HG03064 (cell line): ENCODE results near the gene XPO1.
"Not testable (repeated sequence)": the region's sequence is repeated elsewhere in the genome, so short reads cannot be mapped to it uniquely, and the experiment has no call there.

Experiments used
- ATAC-seq: cut with Tn5 transposase; IDR thresholded peaks from one replicate; pipeline ENCODE4 v1.9.1; 2021; ENCODE audit warnings: low read depth; ENCODE audit not compliant: unreplicated experiment

Gene XPO1

GRCh38 chr2:61536572-61537276, 1.4 kb downstream of the XPO1 start:
- peak; percentile 46 for ATAC-seq

DNA sequence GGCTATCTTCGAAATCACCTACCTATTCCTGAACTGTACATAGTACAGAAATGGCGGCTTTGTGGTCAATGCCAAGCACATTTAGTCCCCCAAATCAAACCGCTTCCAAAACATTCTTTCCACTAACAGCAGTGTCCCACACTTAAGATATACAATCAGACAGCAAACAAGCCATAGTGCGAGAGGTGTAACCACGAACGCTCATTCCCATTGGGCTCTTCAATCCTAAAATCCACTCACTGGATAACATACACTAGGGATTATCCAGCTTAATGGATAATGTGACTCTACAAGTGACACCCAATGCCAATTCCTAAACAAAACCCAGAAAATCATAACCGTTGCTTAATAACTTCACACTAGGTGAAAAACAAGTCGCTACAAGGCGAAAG, 2.0 kb downstream of the XPO1 start:
- ATAC-seq, result no peak

DNA sequence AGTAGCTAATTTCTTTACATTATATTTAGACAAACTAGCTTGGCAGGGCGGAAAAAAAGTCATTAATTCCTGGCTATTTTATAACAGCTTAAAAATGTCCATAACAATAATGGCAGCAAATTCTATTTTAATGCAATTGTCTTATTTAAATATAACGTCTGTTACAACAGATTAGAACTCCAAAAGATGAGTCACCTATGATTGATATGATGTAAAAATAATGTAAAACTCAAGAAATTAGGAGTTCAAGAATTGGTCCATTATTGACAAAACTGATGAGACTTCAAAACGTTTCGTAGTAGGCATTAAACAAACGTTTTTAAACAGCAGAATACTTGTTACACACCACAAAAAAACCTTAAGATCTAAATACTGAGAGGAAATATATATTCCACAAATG, 2.7 kb downstream of the XPO1 start:
- ATAC-seq, result no peak

GRCh38 chr2:61534926-61535325, 3.2 kb downstream of the XPO1 start:
- ATAC-seq, result no peak

DNA sequence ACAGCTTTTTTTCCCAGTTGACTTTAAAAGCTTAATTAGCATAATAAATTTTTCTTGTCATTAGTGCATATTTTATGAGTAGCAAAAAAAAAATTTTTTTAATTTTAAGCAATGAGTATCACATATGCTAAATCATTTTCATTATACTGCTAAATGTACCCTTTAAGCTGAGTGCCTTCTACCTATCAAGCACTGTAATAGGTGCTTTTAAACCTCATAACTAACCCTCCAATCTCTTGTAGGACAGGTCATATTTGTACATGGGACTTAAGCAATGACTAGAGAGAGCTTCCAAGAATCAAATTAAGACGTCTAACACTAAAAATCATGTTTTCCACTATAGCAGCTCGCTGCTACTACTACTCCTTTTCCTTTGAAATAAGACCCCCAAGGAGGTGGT, 7.4 kb downstream of the XPO1 start:
- ATAC-seq, result no peak

GRCh38 chr2:61529944-61530735, 8.0 kb downstream of the XPO1 start:
- ATAC-seq, result no peak

GRCh38 chr2:61520261-61520660, 17.9 kb downstream of the XPO1 start:
- ATAC-seq, result no peak

GRCh38 chr2:61512768-61513398, 25.3 kb downstream of the XPO1 start:
- no peak for ATAC-seq

DNA sequence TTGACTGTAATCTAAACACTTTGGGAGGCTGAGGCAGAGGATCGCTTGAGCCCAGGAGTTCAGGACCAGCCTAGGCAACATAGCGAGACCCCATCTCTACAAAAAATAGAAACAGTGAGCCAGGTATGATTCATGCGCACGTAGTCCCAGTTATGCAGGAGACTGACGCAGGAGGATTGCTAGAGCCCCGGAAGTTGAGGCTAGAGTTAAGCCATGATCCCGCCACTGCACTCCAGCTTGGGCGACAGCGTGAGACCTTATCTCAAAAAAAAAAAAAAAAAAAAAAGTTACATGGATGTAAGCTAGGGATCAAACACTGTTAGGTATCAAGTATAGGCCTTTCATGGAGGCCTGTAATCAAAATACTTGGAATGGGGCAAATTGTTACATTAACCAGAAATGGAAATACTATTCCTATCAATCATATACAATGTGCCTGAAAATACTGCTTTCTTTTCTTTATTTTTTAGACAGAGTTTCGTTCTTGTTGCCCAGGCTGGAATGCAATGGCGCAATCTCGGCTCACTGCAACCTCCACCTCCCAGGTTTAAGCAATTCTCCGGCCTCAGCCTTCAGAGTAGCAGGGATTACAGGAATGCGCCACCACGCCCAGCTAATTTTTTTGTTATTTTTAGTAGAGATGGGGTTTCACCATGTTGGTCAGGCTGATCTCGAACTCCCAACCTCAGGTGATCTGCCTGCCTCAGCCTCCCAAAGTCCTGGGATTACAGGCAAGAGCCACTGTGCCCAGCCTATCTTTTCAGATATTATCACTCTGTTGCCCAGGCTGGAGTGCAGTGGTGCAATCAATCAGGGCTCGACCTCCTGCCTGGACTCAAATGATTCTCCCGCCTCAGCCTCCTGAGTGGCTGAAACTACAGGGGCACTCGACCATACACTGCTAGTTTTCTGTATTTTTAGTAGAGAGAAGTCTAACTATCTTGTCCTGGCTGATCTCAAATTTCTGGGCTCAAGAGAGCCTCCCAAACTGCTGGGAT, 27.2 kb downstream of the XPO1 start:
- ATAC-seq, result no peak

DNA sequence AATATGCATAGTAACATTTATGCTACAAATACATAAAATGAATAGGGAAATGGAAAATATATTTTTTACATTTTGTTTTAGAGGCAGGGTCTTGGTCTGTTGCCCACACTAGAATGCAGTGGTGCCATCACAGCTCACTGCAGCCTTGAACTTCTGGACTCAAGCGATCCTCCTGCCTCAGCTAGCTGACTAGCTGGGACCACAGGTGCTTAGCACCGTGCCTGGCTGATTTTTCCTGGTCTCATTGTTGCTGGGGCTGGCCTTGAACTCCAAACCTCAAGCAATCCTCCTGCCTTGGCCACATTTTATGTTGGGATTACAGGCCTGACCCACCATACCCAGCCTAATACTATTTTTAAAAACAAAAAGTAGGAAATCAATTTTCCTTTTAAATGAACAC, 33.2 kb downstream of the XPO1 start:
- no peak for ATAC-seq

DNA sequence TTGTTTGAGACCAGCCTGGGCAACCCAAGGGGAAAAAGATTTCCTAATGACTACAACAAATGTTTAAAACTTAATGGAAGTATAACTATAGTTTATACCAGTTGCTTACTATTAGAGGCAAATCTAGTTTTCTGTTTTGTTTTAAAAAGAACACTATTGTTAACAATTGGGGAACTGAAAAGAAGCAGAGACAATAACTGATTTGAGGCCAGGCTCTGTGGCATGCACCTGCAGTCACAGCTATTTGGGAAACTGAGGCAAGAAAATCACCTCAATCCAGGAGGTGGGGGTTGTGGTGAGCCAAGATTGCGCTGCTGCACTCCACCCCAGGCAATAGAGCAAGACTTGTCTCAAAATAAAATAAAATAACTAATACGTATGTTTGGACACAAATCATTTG, 39.1 kb downstream of the XPO1 start:
- no peak for ATAC-seq

GRCh38 chr2:61493523-61493942, 44.6 kb downstream of the XPO1 start:
- ATAC-seq, result no peak

- ATAC-seq, result no peak
Measured at GRCh38 chr2:61492476-61492875, 45.7 kb downstream of the XPO1 start.

DNA sequence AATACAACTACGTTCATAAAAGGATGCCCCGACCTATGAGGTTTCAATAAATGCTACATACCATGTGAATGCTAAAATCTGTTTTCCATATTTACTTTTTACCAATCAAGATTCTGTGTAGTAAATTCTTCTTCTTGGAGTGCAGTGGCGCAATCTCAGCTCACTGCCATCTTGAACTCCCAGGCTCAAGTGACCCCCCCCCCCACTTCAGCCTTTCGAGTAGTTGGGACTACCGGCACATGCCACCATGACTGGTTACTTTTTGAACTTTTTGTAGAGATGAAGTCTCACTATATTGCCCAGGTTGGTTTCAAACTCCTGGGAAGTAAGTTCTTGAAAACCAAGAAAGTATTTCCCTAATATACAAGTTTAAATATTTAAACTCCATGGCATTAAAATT, 52.9 kb downstream of the XPO1 start:
- no peak for ATAC-seq

- ATAC-seq, result no peak
Measured at GRCh38 chr2:61478086-61478485, 60.1 kb downstream of the XPO1 start.

- not testable (repeated sequence) for ATAC-seq
Measured at GRCh38 chr2:61476929-61477589, 61.1 kb downstream of the XPO1 start.

DNA sequence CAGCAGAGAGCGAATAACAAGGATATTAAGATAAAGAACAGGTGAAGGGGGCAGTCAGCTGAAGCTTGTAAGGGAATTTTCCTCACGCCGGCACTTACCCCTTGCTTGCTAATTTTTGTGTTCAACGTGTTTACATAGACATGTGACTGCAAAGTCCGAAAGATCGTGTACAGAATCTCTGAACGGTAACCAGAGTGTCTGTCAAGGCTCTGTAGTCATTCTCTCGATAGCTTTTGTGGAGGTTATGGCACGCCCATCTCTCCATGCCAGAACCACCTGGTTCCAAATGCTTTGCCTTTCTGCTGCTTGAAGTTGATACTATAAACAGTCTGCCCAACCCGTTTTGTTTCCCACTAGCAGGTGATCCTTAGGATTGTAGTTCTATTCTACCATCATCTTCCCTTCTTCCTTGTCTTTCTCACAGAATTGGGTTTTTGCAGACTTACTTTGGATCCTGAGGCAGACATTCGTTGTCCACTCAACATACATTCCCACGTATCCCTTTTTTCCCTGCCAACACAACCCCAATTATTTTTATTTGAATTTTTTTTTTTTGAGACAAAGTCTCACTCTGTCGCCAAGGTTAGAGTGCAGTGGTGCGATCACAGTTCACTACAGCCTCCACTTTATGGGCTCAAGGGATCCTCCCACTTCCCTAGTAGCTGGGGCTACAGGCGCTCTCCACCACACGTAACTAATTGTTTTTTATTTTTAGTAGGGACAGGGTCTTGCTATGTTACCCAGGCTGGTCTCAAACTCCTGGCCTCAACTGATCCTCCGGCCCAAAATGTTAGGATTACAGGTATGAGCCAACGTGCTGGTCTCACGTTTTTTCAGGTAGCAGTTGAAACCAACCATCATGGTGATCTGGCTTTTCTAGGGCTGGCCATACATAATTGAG, 66.0 kb downstream of the XPO1 start:
- peak; percentile 3 for ATAC-seq

DNA sequence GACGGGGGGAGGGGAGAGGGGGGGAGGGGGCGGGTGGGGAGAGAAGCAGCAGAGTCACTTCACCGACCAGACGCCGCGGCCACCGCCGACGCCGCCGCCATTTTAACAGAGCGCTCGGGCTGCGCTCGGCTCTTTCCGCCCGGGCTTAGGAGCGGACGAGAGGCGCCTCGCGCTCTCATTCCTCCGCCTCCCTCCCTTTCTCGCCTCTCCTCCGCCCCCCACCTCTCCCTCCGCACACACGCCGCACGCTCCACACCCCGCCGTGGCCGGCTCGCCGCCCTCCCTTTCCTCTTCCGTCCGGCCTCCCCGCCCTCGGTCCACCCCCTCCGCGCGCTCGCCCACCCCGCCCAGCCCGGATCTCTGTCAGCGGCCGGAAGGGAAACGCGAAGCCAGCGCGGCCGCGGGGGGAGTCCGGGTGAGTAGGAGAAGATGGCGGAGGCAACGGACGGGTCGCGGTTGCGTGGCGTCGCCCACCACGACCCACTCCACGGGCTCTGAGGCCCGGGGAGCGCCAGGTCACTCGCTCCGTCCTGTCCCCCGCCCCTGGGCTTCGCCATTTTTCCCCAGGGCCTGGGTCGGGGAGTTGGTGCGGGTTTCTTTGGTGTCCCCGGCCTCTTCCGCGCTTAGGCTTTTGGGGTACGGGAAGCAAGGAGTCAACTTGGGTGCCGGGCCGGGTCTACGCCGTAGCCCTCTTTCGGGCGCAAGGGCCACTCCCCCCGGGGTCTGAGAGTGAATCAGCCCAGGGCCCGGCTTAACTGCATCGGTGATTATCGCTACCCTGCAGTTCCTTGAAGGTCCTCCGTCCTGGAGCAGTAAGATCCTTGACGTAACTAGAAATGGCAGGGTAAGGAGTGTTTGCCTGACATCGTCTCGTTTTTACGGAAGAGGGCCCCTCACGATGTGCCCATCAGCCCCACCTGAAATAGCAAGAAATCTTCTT, 66.9 kb downstream of the XPO1 start, which contains the start of gene USP34:
USP34 (minus strand) TSS at position 123 of the 940 bp plus-strand sequence. CDS start 395 bp downstream, outside the sequence.
- ATAC-seq, result peak; percentile 61
